GM20431 (cell line): ENCODE results near the gene NR5A2.

Source experiments
- in situ Hi-C: fragments of 300-500 bp; cut with MseI, MboI; formaldehyde crosslinking; loops from one replicate; pipeline ENCODE4 v1.15.0; 2020; ENCODE audit warnings: low sequenced_read_pairs; ENCODE audit not compliant: unreplicated experiment

NR5A2 gene

DNA sequence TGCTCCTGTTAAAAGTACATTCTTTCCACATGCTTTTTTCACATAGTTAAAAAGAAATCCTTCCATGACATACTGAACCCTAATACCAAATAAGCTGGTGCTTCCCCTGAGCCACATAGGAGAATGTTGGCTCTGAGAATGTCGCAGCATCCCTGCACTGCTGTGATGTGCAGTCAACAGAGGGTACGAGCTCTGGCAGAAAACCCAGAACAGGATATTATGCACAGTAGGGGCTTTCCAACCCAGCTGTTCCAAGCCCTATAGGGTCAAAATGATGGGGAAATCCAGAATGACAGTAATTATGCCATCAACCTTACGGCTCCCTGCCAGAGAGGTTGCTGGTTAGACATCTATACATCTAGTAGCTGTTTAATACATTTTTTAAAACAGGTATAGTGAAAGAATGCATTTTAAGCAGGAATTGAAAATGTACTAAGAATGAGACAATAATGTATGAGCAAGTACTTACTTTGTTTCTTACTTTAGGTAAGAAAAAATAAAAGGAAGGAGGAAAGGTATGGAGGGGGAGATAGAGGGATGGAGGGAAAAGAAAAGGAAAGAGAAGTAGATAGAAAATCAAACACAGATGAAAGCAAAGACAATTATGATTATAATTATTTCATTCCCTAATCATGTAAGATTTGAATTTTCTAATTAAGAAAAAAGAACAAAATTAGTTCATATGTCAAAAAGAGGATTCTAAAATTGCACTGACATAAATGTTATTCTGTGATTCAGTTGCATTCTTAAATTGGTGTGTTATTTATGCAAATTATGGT, 126.0 kb downstream of the NR5A2 start:
- in situ Hi-C loops: no loop called here

DNA sequence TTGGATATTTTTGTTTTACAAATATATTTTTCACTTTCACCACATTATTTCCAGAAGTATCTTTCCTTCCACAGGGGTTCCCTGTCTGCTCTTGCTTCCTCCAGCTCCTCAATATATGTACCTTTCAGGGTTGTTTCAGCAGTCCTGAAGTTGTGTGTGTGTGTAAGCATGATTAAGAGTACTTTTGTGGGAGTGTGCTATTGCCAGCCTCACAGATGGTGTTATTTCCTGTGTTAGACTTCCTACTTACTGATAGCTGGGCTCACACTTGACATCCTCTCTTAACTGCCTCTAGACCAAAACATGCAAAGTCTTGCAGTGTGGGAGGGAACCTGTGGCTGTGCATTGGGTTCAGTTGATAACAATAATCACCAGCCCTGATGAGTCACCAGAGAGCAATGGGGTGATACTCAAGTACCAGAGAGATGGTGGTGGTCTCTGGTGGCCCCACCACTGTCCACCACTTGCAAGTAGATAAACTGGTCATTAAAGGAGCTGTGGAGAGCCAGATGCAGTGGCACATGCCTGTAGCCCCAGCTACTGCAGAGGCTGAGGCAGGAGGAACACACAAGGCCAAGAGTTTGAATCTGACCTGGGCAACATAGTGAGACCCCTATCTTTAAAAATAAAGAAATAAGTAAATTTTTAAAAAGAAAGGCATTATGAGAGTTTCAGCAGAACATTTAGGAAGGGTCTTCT, 126.7 kb downstream of the NR5A2 start:
- in situ Hi-C loops: no loop called here

DNA sequence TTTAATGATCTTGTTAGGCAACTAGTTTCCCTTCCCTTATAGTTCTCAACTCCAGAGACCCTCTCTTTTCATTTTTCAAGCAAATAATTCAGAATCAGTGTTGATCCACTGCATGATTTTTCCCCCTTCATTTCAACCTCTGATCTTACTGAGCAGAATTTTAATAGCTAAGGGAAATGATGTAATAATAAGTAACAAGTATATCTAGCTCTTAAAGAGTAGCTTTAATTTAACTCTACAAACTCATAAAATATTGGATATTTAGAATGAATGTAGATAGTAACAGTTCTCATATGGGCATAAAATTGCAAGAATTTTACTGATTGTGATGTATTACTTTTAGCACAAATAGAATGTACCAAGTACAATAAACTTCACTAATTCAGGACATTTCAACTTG, 130.2 kb downstream of the NR5A2 start:
- in situ Hi-C loops: no loop called here

DNA sequence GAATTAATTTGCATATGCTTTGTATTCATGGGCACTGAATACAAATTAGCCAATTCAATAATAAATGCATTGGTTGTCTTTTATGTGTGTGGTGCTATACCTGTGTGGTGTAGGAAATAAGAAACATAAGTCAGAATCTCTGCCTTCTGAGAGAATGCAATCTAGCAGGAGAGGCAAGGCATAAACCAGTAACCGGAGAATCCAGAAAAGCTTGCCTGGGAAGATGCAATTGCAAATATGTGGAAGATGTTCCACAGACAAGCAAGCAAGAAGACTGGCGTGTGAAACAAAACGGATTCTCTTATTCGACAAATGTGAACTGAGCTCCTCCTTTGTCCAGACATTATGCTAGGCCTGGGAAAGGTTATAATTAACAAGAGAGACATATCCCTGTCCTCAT, 134.3 kb downstream of the NR5A2 start:
- in situ Hi-C loops: no loop called here

DNA sequence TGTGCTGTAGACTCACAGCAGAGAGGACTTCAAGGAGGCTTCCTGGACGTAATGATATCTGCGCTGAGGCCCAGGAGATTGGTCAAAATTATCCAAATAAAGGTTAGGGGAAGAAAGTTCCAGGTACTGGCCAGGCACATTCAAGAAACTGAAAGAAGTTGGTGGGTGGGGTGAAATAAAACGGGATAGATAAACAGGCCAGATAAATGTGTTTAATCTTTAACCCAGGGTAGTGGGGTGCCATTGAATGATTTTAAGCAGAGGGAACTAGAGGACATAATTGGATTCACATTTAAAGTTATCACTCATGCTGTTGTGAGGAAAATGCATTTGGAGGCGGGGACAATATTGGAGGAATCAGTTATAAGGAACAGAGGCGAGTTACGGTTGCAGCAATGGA, 134.7 kb downstream of the NR5A2 start:
- in situ Hi-C loops: no loop called here

DNA sequence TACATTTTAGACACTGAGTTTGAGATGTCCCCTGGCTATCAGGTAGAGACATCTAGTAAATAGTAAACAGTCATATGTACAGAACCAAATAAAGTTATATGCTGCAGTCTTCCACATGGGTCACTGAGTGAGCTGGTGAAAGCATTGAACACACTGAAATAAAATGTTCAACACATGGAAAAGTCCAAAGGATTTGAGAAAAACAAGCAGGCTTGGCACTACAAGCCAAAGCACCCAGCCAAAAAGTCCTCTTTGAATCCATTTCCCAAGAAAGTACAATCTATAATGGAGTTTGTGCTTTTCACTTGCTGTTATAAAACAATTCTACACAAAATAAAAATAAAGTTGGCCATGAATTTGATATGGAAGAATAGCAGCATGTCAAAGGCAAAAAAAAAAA, 135.4 kb downstream of the NR5A2 start:
- in situ Hi-C loops: no loop called here

DNA sequence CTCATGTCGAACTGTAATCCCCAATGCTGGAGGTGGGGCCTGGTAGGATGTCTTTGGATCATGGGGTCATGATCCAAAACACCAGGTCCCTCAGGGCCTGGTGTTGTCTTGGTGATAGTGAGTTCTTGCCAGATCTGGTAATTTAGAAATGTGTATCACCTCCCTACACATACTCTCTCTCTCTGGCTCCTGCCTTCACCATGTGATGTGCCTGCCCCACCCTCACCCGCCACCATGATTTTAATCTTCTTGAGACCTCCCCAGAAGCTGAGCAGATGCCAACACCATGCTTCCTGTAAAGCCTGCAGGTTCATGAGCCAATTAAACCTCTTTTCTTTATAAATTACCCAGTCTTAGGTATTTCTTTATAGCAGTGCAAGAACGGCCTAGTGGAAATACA, 136.4 kb downstream of the NR5A2 start:
- in situ Hi-C loops: no loop called here

DNA sequence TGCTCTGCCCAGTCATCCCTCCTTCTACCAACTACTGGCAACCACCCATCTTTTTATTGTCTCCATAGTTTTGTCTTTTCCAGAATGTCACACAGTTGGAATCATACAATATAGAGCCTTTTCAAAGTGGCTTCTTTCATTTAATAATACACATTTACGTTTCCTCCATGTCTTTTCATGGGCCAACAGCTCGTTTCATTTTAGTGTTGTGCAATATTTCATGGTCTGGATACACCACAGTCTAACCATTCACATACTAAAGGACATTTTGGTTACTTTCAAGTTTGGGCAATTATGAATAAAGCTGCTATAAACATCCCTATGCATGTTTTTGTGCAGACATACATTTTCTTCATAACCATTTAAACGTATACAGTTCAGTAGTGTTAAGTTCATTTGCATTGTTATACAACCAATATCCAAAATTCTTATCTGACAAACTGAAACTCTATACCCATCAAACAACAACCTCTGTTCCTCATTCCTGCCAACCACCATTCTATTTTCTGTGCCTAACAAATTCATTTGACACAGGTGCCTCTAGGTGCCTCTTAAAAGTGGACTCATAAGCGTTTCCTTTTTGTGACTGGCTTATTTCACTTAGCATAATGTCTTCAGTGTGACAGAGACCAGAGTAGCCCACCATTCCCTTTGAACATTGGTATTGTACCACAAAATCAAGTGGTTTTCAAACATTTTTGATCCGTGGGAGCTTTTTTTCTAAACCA, 138.1 kb downstream of the NR5A2 start:
- in situ Hi-C loops: no loop called here

DNA sequence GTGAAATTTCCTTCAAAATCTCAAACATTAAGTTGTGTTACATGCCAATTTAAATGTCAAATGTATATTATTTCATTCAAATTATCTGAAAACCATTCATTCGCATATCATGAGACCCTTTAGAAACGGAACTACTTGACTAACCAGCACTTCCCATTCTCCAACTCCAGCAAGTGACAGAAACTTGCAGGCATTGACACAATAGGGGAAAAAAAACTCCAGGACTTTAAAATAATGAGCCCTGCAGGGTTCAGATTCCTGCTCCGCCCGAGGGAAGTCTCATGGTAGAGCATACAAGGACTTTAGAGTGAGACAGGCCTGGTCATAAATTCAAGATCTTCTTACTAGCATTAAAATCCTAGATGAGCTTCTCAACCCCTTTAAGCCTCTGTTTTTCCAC, 138.9 kb downstream of the NR5A2 start:
- in situ Hi-C loops: no loop called here

DNA sequence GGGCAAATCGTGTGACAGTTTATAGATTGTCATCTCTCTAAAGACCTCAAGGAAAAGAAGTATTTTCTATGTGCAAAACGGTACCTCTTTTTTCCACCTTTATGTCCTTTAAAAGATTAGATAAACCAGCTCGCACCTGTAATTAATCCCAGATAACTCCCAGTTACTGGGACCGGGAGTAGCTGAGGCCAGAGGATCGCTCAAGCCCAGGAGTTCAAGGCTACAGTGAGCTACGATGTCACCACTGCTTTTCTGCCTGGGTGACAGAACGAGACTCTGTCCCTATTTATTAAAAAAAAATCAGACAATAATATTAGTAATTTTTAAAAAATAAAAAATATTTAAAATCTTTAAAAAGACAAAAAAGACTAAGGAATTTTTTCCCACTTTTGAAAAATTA, 141.4 kb downstream of the NR5A2 start:
- in situ Hi-C loops: no loop called here

DNA sequence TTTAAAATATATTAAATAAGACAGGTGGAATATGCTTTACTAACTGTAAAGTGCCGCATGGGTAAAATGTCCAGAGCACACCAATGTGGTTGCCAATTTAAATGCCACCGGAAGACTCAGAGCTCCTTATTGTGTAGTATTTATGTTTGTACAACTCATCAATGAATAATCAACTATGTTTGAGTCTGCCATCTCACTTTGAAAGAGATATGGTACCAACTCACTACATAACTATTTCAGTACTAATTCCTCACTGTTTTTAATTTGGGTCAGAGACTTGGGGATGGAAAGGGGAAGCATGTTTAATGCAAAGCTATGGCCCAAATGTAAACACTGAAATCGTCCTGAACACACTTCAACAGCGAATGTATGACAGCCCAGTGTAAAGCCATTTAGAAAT, 144.8 kb downstream of the NR5A2 start:
- in situ Hi-C loops: no loop called here

DNA sequence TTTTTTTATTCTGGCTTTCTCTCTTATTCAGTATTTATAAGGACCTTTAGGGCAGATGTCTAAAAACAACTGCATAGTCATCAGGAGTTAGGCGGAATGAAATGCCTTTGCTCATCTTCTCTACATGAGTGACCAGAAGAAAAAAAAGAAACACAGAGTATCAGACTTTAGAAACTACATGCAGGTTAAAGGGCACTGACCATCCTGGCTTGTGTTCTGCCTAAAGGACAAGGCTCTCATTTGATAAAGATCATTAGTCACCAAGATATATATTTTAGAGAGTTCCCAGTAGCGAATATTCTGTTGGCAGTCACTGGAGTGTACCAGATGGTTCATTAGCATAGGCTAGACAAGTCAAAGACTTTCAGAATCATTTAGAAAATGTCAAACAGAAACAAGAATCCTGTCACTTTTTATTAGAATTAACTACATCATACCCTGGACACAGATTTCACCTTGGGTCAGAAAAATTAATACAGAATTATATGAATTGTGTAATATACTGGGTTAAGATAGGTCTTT, 145.6 kb downstream of the NR5A2 start:
- in situ Hi-C loops: no loop called here

DNA sequence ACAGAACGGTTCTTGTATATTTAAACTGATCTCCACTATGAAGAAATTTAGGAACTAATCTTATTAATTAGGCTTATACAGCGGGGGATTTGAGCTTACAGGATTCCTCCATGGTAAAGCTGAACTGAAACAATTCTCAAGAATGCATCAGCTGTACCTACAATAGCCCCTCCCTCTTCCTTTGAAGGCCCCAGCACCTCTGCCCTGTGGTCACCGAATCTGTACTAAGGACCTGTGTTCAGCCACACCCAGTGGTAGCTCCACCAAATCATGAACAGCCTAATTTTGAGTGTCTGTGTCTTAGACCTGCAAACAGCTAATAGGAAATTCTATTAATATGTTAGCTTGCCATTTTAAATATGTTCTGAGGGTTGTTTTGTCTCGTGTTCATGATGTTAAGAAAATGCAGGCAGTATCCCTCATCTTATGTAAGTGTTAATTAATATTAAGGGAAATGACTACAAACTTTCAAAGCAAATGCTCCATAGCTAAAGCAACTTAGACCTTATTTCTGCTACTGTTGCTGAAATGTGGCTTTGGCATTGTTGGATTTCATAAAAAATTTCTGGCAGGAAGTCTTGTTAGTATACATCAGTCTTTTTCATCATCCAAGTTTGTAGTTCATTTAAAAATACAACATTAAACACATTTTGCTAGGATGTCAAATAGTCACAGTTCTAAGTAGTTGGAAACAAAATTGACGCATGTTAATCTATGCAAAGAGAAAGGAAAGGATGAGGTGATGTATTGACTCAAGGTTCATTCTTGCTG, 147.2 kb downstream of the NR5A2 start:
- in situ Hi-C loops: no loop called here

DNA sequence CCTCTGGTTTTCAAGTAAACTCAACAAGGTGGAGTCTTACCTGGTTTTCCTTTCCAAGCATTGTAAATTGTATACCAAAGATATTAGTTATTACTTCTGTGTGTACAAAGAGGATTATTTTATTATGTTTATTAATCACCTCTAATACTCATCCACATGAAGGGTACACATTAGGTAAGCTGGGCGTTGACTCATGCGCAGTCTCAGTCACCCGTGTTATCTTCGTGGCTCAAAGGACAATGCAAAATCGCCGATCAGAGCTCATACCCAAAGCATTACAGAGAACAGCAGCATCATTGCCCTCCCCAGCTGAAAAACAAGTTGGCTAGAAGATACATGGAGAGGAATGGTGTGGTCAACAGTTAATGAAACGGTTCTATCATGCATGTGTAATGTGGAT, 148.7 kb downstream of the NR5A2 start:
- in situ Hi-C loops: no loop called here

DNA sequence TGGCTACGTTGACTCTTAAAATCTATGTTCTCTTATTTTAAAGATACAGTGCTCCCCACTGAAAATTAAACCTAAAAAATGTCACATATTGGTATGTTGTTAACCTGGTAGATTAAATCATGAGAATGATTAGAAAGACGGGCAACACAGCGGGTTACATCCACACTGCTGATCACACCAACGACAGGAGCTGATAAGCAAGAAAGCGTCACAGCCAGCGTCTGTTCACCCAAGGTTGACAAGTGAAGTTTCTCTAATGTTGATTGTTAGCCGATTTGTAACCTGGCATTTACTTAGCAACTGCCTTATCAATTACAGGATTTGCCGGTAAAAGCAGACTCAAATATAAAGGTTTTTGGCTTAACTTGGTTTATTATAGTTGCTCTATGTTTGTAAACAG, 149.3 kb downstream of the NR5A2 start:
- in situ Hi-C loops: no loop called here

DNA sequence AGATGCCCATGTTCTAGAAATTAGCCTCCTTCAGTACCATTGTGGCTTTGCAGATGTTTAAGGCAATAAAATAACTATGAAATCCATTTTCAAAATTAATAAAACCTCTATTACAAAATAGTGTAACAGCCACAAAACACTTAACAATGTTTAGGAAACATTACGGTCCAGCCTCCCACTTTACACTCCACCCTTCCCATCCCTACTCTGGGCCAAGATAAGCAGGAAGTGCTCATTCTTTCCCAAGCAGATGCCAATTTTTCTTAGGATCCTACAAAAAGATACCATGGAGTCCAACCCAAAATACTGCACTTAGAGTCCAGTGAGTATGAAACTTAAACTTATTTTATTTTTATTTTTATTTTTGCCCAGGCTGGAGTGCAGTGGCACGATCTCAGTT, 150.8 kb downstream of the NR5A2 start:
- in situ Hi-C loops: no loop called here

DNA sequence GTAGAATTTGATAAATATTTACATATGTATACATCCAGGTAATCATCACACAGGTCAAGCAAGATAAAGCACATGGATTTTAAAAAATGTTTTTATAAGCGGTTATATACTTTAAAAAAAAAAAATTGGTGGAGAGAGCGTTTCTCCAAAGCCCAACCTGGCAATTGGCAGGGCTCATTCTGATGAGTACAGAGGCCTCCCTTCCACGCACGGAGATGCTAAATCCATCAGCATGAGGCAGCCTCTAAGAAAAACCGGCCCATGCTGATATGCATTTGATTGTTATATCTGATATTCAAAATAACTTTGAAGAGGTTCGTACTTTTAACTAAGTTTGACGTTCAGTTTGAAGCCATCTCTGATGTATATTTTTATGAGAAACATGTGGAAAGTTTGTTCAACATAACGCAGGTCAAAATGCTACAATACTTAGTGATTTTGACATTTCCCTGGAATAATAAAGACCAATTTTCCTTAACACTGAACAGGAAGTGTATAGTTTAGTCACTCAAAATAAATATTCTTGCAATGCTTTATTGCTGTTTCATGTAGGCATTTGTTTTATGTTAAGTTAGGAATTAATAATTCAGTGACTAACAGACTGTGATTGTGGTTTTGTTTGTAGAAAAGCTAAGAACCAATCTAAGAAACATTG, 151.7 kb downstream of the NR5A2 start:
- in situ Hi-C loops: no loop called here

DNA sequence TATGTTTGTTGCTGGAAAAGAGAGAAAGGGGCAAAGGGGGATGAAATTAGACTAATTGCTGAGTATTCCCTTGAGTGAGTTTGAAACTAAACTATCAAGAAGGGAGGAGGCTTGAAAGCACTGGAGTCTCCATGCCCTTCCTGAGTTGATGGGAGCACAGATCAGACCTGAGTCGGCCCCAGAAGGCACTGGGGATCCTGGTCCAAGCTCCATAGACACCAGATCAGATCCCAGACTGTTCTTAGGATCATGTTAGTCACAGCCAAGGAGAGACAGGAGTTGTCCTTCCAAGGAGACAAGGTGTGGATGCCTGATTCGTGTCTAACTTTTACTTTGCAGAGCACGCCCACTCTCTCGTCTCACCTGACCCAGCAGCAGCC, 152.3 kb downstream of the NR5A2 start:
- in situ Hi-C loops: no loop called here

DNA sequence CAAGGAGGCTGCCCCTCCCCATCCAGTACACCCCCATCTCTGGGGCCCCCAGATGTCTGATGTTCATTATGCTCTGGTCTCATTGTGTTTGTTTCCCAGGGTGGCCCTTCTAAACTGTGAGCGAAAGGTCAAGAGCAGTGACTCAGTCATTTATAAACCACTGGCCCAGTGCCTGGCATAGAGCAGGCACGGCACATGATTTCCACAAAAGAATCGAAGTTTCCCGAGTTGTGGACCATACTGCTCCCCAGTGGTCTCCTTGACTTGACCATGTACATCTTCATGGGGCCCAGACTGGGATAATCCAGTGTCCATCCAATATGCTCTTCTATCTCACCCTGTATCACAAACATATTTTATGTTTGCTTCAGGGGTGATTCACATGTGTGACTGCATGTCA, 153.3 kb downstream of the NR5A2 start:
- in situ Hi-C loops: no loop called here

DNA sequence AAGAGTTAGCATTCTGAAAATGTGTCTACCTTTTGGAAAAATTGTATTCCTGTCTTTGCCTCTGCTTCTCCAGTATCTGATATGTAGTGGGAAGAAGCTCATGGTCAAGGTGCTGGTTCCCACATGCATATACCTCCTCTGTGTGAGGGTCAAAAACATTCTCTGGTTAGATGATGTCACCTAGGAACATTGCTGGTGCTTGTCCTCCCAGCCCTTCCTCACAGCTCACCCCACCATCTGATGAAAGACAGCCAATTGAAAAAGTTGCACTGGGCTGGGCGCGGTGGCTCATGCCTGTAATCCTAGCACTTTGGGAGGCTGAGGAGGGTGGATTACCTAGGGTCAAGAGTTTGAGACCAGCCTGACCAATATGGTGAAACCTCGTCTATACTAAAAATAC, 154.4 kb downstream of the NR5A2 start:
- in situ Hi-C loops: no loop called here
